ENCODE measurements around the gene CD79B.

Gene CD79B

DNA sequence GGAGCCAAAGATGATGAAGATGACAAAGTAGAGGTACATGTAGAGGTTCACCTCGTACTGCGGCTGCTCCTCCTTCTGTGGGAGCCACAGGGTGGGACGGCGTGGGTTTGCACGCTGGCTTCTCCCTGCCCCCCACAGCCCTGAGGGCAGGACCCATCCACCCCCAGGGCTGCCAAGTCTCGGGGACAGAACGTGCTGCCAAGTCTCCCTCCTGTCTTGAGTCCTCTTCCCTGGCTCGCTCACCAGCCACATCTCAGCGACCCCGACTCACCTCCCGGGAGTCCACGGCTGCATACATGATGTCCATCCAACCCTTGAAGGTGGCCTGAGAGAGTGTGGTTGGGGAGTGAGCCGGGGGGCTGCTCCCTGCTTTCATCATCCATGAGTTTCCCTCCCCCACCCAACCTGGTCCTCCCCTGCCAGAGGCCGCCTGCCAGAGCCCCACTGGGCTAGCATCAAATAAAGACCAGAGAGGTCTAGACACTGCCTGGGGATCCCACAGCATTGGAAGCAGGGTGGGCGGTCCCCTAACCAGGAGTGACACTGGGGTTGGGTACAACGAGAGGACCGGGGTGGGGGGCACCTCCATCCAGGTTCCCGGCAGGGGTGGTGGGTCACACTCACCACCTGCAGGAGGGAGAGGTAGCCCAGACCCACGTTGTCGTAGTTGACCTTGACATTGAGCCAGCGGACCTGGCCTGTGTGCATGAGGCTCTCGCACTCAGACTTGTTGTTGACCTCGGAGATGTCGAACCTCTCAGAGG, 12.8 kb upstream of the CD79B start:
- no peak overlapping the region for H3K27ac ChIP-seq
- TF ChIP-seq, protein P1, sequence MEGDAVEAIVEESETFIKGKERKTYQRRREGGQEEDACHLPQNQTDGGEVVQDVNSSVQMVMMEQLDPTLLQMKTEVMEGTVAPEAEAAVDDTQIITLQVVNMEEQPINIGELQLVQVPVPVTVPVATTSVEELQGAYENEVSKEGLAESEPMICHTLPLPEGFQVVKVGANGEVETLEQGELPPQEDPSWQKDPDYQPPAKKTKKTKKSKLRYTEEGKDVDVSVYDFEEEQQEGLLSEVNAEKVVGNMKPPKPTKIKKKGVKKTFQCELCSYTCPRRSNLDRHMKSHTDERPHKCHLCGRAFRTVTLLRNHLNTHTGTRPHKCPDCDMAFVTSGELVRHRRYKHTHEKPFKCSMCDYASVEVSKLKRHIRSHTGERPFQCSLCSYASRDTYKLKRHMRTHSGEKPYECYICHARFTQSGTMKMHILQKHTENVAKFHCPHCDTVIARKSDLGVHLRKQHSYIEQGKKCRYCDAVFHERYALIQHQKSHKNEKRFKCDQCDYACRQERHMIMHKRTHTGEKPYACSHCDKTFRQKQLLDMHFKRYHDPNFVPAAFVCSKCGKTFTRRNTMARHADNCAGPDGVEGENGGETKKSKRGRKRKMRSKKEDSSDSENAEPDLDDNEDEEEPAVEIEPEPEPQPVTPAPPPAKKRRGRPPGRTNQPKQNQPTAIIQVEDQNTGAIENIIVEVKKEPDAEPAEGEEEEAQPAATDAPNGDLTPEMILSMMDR (conservative IDR thresholded peaks at IDR 0.05), result no peak

DNA sequence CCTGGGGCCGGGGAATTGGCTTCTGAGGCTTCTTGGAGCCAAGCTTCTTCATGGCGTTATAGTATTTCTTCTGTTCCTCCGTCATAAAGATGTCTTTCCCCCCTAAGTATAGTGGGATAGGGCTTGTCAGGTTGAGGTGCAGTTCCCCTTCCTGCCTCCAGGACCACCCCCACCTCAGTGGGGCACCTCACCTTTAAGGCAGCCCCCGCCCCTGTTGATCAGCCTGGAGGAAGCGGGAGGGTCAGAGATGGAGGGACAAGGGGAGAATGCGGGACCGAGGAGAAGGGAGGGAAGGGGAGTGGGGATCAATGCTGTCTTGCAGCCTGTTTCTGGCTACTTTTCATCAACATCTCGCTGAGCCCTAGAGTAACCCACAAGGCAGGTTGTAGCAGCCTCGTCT, 11.6 kb upstream of the CD79B start:
- H3K27ac ChIP-seq, result no peak overlapping the region
- TF ChIP-seq, protein P1 (conservative IDR thresholded peaks at IDR 0.05), result no peak

DNA sequence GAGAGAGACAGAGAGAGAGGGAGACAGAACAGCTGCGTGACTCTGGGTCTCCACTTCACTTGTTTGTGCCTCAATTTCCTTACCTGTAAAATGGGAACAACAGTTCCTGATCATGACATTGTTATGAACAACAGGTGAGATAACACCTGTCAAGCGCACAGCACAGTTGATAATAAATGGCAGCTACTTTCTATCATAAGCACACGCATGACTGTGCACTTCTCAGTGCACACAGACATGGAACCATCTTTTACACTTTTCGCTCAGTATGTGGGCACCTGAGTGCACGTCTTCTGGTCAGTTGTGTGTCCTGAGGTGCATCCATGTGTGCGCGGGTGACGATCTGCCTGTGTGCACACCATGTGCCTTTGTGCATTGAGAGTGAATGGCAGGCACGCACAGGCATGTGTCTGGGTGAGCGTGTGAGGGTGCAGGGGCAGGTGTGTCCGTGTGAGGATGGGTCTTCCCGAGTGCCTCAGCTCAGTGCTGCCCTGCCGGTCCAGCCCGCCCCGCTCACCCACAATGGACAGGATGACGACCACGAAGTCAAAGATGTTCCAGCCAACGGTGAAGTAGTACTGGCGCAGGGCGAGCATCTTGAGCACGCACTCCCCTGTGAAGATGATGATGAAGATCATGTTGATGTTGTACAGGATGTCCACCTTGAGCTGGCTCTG, 10.3 kb upstream of the CD79B start:
- TF ChIP-seq, protein P1 (conservative IDR thresholded peaks at IDR 0.05), result no peak
- H3K27ac ChIP-seq, result no peak overlapping the region

DNA sequence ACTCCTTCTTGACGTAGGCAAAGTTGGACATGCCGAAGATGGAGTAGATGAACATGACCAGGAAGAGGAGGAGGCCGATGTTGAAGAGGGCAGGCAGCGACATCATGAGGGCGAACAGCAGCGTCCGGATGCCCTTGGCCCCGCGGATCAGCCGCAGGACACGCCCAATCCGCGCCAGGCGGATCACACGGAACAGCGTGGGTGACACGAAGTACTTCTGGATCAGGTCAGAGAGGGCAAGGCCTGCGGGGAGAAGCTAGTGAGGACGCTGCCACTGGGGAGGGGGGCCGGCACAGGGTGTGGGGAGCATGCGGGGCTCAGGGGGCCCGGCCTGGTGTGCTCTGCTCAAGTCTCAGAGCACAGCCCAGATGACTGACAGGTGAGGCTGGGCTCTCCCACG, 9.6 kb upstream of the CD79B start:
- TF ChIP-seq, protein P1 (conservative IDR thresholded peaks at IDR 0.05), result no peak
- H3K27ac ChIP-seq, result no peak overlapping the region

DNA sequence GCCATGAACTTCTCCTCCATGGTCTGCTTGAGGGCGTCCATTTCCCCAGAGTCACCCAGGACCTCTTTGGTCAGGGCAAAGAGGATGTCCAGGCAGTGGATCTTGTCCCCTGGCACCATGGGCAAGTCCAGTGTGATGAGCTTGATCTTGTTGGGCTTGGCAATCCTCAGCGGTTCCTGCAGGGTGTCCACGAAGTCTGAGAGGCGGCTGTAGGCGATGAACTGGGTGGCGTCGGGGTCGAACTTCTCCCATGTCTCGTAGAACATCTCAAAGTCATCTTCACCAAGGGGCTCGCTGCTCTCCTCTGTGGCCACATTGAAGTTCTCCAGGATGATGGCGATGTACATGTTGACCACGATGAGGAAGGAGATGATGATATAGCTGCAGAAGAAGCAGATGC, 9.0 kb upstream of the CD79B start:
- TF ChIP-seq, protein P1 (conservative IDR thresholded peaks at IDR 0.05), result no peak
- no peak overlapping the region for H3K27ac ChIP-seq

DNA sequence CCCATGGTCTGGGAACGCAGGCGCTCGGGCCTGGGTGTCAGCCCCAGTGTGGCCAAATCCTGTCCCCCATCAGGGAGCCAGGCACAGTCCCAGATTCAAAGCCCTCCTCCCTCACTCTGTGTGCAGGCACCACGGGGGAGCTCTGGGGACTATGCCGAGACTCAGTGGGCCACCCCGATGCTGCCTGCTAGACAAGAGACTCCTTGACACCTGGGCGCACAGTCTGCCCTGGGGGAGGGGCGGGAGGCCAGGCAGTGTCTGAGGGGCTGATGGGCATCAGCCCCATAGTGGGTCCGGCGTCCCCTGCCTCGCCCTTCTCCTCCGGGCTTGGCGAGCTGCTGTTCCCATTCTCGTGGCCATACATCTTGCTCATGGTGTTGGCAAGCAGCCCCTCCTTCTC, 8.5 kb upstream of the CD79B start:
- no peak overlapping the region for H3K27ac ChIP-seq
- TF ChIP-seq, protein P1 (conservative IDR thresholded peaks at IDR 0.05), result no peak

DNA sequence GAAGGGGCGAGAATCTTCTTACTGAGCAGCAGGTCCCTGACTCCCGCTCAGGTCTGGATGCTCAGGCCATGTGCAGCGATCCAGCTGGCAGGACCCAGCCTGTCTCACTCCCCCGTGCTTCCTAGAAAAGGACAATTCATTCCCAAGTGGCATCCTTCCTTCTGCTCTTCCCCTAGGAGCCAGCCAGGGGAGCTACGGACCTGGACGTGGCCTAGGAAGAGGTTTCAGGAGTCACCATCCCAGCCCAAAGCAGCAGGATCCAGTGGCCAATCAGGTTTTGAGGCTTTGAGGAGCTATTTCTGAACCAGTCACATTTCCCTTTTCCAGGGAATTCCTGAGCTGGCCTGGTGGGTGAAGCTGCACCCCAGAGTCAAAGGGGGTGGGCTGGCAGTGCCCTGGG, 7.8 kb upstream of the CD79B start:
- no peak overlapping the region for H3K27ac ChIP-seq
- TF ChIP-seq, protein P1 (conservative IDR thresholded peaks at IDR 0.05), result no peak

Measured in VCaP (cell line).